Activated T-helper 1 cell treated with Interleukin-2 at 50 U/mL for 16 hours (primary cell): ENCODE measurements around the gene NLRC3.
A peak's percentile ranks its signal among the peaks of the same experiment; 100 is the strongest.
"Not testable (repeated sequence)": the region's sequence is repeated elsewhere in the genome, so short reads cannot be mapped to it uniquely, and the experiment has no call there.

Source experiments
- DNase-seq: peaks from one replicate; pipeline ENCODE4 v3.0.0-alpha.2; 2020; ENCODE audit warnings: low read depth

NLRC3 gene

GRCh38 chr16:3513892-3514583 lies 63.2 kb downstream of the NLRC3 start:
- DNase-seq, result no peak

GRCh38 chr16:3511286-3512180 lies 65.7 kb downstream of the NLRC3 start:
- DNase-seq, result no peak

DNA sequence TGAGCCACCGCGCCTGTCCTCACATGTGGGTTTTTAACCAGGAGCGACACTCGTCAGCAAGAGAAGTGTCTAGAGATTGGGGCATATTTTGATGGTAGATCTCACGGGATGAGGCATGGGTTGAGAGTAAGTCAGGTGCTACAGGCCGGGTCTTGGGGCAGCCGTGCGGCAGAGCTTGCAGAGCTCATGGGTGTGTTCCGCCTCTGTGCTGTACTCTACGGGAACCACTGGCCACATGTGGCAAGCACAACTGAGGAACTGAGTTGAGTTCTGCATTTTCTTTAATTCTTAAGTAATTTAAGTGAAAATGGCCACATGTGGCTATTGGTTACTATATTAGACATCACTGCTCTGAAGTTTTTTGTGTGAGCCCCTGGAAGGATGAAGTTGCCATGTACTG lies 66.8 kb downstream of the NLRC3 start:
- no peak for DNase-seq

- peak; percentile 72 for DNase-seq
These were observed 67.7 kb downstream of the NLRC3 start for GRCh38 chr16:3509470-3509928.

GRCh38 chr16:3508736-3509135 lies 68.5 kb downstream of the NLRC3 start:
- no peak for DNase-seq

- peak; percentile 45 for DNase-seq
These were observed 73.7 kb downstream of the NLRC3 start for GRCh38 chr16:3503523-3503922.

GRCh38 chr16:3501783-3502400 lies 75.3 kb downstream of the NLRC3 start:
- DNase-seq, result no peak

DNA sequence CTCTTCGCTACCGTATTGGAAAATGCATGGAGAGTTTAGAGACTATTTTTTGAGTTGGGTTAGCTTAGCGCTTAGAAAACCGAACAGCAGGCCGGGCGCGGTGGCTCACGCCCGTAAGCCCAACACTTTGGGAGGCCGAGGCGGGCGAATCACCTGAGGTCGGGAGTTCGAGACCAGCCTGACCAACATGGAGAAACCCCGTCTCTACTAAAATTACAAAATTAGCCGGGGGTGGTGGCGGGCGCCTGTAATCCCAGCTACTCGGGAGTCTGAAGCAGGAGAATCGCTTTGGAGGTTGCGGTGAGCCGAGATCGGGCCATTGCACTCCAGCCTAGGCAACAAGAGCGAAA lies 75.8 kb downstream of the NLRC3 start:
- not testable (repeated sequence) for DNase-seq

DNA sequence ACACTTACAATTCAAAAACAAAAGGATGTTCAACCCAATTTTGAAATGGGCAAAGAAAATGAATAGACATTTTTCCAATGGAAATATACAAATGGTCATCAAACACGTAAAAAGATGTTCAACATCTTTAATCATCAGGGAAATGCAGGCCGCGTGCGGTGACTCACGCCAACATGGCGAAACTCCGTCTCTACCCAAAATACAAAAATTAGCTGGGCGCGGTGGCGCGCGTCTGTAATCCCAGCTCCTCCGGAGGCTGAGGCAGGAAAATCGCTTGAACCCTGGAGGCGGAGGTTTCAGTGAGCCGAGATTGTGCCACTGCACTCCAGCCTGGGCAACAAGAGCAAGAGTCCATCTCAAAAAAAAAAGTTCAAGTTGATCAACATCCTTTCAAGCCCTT lies 78.2 kb downstream of the NLRC3 start:
- no peak for DNase-seq

DNA sequence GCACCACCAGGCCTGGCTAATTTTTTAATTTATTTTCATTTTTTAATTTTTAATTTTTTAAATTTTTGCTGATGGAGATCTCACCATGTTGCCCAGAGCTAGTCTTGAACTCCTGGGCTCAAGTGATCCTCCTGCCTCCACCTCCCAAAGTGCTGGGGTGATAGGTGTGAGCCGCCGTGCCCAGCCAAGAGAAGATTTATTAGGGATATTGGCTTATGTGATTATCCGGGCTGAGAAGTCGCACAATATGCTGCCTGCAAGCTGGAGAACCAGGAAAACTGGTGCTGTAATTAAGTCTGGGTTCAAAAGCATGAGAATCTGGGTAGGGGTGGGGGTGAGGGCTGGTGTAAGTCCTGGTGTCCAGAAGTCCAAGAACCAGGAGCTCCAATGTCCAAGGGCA lies 79.4 kb downstream of the NLRC3 start:
- DNase-seq, result no peak

- no peak for DNase-seq
These were observed 80.8 kb downstream of the NLRC3 start for GRCh38 chr16:3496386-3496785.

DNA sequence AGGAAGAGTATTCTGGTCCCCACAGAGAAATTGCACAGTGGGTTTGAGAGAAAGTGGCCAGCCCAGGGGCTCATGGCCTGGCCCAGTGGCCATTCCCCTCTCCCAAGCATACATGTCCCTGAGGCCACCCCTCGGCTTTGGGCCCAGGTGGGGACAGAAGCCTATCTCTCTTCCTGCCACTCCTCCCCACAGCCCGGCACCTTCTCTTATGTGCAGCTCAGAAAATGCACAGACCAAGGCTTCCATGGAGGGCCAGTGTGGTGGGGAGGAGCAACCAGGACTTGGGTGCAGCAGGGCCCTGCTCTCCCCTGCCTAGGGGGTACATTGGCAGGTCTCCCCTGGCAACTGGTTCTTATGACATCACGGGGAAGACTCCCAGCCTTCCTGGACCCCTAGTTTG lies 82.0 kb downstream of the NLRC3 start, which contains the start of gene C16orf90:
Gene C16orf90 (minus strand): TSS at position 314 of the 400 bp plus-strand sequence. CDS start 68 bp downstream, at position 246.
- DNase-seq, result no peak

DNA sequence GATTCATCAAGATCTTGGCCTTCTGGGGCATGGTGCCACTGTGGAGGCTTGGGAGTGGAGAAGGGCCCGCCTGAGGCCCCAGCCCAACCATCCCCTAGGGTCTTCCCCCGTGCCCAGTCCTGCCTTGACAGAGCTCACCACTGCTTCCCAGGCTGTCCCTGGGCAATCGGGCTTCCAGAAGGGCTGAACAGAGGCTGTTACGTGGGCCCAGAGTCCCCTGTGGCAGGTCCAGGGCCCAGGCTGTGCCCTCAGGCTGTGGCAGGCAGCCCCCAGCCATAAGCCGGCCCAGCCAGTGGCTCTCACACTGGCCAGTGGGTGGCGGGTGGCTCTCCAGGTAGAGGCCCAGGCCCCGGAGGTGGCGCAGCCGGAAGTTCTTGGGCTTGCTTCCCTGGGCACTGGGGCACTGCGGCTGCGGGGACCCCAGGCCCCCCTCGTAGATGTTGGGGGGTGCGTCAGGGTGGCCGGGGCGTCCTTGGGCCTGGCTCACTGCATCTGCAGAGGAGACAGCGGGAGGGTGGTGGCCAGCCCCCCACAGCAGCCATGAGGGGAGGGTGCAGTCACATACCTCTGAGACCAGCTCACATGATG lies 82.7 kb downstream of the NLRC3 start:
- DNase-seq, result no peak

DNA sequence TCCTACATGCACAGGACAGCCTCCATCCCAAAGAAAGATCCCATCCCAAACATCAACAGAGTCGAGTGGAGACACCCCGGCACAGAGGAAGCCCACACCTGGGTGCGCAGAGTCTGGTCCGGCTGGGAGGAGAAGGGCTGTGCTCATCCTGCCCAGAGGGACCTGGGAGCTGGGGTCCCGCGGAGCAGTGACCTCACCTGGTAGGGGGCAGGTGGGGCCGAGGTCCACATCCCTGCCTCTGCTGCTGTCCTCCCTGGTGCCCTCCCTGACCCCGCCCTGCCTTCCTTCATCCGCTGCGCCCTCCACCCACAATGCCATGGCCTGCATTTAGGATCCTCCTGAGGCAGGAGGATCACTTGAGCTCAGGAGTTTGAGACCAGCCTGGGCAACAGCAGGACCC lies 84.8 kb downstream of the NLRC3 start:
- no peak for DNase-seq

DNA sequence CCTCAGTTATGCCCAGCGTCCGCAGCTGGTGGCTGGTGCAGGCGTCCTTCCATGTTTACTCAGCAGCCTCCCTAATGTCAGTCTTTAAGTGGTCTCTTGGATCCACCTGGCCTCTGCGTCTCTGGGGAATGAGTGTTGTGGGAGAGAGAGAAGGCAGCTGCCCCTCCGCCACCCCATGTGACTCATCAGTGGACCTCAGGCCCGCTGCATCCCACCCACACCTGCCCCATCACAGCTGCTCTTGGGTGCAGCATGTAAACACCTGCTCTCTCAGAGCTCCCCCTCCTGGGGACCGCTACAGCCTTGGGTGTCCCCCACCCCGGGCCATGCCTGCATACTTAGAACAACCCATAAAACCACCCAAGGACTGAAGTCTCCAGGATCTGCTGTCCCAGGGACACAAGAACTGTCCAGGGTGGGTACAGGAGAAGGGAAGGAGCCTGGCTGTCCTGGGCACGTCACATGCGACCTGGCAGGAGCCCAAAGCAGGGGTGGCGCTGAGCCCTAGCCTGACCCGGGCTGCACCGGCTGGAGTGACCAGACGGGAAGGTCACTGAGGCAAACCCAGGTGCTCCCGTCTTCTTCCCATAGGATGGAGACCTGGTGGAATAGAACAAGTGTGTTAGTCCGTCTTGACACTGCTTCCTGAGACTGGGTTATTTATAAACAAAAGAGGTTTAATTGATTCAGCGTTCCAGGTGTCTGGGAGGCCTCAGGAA lies 86.1 kb downstream of the NLRC3 start:
- DNase-seq, result no peak
